GM18517 (cell line): ENCODE measurements around the gene EPHB1.

Experiments used
- ATAC-seq: cut with Tn5 transposase; IDR thresholded peaks from one replicate; pipeline ENCODE4 v1.9.1; 2021; ENCODE audit warnings: mild to moderate bottlenecking, moderate library complexity; ENCODE audit not compliant: unreplicated experiment

EPHB1 gene

DNA sequence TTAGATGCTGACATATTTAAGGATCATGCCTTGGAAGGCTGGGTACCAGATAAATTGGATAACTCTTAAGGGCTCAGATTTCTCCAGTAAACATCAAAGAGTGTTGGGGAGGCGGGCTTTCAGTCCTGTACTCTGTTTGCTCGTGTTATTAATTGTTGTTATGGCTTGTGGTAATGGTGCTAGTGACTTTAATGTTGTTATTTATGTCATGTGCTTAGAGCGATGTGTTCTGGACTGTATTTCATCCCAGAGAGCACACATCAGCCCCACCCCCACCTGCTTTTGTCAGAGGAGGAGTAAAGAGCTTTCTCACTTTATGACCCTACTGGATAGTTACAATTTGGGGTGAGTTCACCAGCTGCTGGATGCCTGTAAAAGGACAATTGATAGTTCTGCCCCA is 386.3 kb downstream of the EPHB1 start:
- ATAC-seq, result no peak

DNA sequence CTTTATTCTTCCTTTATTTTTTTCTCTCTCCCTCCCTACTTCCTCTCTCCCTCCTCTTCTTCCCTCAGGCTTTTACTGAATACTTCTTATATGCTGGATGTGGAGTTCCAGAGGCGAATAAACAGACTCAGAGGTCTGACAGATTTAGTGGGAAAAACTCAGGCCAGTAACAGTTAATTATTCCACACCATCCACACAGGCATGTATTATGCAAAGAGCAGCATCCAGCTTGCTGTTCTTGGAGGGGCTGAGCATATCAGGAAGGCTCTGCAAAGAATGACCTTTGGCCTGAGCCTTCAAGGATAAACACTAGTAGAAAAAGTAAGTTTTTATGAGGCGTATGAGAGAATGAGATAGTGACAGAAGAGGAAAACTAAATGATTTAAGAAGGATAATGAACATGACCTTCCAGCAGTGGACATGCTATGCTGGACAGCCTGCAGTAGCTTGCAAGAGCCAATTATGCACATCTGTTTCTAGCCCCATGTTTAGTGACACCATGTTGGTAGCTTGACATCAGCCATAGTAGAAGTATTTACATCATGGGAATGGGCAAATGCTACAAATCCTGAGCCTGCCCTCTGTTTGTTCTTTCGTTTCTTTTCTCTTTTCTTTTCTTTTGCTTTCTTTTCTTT is 387.4 kb downstream of the EPHB1 start:
- ATAC-seq, result no peak

DNA sequence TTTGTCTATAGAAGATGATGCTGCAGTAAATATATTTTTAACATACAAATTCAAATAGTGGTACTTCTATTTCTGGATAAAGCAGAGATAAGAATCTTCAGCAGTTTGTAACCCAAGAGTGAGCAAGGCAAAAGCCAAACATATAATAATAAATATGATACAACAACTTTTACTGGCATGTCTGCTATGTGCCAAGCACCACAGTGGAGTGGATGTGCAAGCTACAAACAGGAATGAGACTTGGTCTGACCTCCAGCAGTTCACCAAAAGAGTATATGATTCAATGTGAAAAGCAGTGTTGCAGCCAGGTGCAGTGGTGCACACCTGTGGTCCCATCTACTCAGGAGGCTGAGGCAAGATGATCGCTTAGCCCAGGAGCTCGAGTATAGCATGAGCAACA is 395.6 kb downstream of the EPHB1 start:
- ATAC-seq, result no peak

DNA sequence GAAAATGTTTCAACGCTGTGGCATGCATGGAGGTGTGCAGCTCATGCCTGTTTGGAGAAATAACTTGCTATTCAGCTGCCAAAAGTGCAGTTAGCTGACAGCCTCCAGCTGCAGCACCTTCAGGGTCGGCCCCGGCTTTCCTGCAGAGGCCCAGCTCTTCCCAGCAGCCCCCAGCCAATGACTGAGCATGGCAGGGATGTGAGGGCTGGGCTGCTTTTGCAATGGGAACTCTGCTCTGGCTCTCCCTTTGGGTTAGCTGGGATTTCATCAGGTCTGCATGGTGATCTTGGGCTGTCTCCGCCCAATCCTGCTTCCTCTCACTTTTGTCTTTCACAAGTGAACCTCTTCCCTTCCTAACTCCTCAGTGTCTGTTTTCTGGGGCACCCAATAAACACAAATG is 396.6 kb downstream of the EPHB1 start:
- ATAC-seq, result no peak

DNA sequence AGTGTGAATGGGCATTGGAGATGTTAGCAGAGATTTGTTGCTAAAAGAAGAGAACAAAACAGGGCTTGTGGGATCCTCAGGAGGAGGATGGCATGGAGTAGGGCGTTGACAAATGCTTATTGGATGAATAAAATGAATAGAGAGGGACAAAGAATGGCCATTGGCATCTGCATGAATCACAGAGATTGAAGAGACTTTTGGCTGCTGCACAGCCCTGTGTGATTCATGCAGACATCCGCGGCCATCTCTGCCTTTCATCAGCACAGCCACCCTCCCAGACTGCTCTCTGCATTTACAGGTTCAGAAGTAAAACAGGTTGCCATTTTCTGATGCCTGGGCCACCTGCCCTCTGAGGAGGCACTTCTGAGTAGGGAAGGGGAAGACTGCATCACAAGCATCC is 397.9 kb downstream of the EPHB1 start:
- ATAC-seq, result no peak

DNA sequence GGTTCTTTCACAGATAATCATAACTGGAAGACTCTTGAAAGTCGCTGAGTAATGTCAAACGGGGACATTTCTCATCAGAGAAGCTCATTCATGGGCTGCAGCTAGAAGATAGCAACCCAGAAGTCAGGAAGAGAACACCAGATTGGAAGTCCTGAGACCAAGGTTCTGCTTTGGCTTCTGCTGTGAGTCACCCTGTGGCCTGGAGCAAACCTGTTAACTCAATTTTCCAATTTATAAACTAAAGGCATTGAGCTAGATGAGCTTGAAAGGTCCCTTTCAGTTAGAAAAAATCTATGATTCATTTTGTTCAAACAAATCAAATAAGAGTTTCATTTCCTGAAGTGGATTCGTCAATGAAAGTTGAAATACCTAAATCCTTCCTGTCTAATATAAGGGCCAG is 402.2 kb downstream of the EPHB1 start:
- no peak for ATAC-seq

DNA sequence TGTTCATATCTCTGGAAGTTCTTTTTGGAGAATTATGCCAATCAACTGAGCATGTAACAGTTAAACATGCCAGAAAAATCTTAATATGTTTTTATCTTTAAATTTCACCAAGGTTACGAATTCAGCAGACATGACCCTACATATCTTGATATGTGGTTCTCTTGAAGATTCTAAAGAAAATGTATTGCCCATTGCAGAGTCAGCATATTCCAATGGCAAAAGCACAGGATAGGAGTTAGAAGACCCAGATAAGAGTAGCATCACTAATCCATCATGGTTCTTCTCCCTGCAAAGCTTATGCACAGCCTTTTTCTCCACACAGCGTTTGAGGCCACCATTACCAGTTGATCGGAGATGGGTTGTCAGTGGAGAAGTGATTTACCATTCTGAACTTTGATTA is 402.8 kb downstream of the EPHB1 start:
- ATAC-seq, result no peak

DNA sequence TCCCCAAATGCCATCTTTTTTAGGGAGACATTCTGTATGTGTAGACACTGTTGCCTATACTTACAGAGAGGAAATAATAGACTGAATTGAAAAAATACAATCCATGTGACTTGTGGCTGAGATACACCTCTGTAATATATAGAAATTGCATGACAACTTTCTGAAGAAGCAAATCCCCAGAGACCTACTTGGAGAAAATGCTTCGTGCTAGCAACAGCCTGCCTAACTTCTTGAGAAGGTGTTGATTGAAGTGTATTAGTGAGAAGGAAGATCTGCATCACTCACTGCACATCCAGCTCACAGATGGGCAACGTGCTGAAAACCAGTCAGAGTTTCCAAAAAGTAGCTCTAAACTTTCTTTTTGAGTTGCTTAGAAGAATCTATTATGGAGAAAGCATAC is 404.1 kb downstream of the EPHB1 start:
- no peak for ATAC-seq

DNA sequence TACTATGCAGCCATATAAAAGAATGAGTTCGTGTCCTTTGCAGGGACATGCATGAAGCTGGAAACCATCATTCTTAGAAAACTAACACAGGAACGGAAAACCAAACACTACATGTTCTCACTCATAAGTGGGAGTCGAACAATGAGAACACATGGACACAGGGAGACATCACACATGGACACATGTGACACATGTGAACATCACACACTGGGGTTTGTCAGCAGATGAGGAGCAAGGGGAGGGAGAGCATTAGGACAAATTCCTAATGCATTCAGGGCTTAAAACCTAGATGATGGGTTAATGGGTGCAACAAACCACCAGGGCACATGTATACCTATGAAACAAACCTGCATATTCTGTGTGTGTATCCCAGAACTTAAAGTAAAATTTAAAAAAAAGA is 408.0 kb downstream of the EPHB1 start:
- ATAC-seq, result no peak

DNA sequence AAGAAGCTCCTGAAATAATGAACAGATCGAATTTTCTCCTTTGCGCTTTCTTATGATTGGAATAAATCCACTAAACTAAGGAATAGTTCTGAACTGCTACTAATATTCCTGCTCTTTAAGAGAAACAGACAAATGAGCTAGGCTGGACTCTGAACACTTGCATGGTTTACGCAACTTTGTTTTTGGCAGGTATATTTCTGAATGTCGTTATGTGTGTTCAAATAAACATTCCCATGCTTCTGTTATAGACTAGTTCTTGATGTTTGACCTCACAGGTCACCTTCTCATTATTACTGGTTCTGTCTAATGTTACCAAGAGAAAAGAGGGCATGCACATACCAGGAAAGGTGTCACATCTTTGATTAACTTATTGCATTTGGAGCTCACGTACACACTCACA is 418.2 kb downstream of the EPHB1 start:
- no peak for ATAC-seq

DNA sequence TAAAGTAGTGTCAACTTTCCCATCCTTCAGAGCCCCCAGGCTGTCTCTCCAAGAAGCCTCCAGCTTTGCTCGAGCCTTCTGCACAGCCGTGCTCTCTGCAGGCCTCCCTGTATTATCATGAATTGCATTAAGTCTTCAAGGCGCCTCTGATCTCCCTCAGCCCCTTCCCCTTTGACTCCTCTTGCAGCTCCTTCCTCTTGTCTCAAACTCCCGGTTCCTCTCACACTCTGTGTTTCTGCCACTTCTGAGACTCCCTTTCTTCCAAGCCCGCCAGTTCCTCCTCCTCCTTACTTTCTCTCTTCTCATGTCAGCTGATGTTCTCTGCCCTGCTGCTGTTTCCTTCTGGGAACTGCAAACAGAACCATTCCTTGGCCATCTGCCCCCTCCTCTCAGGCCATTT is 418.8 kb downstream of the EPHB1 start:
- no peak for ATAC-seq

DNA sequence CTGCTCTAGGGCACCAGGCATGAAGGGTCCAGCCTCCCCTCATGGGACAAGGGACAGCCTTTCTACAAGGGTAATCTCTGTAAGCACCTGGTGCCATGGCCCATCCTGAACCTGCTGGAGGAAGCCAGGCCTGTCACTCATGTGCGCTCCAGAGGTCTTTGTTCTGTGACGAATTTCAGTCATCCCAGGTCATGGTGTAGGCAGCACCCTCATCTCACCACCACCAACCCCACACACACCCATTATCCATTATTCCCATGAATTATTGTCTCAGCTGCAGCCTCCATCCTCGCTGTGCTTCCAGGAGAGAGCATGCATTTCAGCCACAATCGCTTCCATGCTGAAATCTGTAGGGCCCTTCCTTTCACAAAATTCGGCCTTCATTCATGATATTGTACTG is 419.3 kb downstream of the EPHB1 start:
- ATAC-seq, result no peak

DNA sequence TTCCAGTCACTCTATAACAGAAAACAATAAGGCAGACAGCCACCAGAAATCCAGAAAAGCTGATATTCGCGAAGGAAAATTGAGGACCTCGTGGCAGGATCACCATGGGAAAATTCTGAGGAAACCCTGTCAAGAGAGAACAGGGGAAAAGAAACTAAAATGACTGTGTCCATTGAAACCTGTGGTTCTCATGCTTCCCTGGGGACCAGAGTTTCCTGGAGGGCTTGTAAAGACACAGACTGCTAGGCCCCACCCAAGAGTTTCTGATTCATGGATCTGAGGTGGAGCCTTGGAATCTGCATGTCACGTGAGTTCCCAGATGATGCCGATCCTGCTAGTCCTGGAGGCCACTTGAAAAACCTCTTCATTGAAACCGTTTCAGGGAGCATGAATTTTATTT is 420.5 kb downstream of the EPHB1 start:
- ATAC-seq, result no peak

DNA sequence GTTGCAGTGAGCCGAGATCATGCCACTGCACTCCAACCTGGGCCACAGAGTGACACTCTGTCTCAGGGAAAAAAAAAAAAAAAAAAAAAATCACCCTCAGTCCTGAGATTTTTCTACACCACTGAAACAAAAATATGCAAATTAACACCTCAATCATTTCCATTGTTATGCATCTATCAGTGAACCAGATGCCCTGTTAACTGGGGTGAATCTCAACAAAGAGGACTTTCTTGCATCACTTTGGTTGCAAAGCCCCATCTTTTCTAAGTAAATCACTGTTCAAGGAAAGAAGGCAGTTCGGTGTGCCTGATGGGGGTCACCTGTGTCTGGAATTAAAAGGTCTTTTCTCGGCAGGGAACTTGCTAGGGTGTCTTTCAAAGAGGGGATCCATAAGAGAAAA is 421.6 kb downstream of the EPHB1 start:
- ATAC-seq, result no peak

DNA sequence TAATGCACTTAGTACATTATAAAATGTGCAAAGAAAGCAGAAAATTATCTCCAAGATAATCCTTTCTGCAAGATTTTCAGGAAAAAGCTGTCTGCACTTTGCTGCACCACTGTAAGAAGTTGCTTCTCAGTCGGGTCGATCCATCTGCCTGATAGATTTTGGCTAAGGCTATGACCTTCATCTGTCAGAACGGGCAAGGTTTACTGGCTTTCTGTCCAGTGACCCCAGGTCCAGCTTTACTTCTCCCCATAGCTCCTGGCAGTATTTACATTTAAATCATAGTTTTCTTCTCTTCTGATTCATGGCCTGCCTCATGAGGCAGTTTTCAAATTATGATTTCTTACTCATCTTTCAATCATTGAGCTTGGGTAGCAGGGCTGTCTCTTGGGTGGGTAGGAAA is 422.7 kb downstream of the EPHB1 start:
- ATAC-seq, result no peak

DNA sequence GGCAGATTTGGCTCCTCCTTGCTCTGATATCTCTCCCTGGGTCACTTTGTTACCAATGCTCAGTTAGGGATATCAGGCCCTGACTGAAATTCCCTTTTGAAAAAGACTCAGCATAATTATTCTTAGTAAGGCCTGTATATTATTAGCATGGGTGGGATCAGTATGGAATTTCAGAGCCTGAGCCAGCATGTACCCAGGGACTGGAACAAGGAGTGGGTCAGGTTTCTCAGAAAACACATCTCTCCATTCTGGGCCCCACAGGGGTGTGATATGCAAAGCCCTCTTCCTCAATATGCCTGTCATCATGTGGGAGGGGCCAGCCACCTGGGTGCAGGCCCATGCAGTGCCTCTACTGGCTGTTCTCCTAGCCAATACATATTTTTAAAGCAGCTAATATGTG is 423.2 kb downstream of the EPHB1 start:
- ATAC-seq, result no peak

DNA sequence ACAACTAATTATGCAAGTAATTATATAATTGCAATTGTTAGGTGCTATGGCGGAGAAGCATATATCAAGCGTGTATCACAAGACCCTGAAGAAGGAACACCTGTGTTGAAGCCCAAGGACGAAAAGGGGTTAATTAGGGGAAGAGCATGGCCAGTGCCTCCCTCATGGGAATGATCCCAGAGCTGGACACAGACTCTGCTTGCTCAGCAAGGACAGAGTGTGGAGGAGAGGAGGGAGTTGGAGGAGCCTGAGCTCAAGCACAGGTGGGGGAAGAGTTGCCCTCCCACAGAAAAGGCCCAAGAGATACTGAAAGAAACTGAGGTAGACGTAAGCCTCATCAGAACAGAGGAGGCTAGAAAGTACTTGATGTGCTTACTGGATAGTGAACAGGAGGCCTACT is 423.7 kb downstream of the EPHB1 start:
- no peak for ATAC-seq

DNA sequence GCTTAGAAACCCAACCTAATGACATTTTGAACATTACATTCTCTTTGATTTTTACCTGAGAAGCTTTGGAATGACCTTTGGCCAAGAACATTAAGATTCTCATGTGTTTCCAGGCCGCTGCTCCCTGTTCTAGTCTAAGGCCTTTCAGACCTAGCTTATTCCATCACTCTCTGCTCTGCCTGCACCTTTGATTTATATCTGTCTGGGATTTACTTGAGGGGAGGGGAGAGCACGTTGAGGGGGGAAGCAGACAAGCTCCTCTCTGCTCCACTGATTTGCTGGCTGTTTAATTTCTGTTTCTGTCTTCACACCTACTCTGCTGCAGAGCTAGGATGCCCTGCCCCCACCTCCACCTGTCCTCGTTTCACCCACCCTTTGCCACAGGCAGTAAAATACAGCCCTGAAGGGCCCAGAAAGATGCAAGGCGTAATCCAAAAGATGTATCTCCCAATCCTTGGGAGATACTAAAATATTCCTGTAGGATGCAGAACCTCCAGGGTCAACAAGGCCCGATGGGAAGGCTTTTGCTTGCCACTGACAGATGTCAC is 429.8 kb downstream of the EPHB1 start:
- no peak for ATAC-seq

DNA sequence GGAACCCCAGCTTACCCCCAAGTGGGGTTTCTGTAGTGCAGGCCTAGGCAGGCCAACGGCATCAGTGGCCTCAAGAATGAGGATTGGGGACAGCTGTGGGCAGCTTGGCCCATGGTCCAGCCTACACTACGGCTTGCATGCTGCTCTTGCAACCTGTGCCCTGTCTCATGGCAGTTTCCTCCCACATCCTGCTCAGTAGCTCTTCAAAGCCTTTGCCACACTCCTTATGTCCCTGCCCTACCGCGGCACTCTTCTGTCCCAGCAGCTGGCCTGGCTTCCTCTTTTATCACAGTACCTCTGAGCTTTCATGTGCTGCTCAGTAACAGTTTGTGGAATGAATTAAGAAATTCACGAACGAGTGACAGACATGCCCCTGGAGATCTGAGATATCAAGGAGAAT is 431.0 kb downstream of the EPHB1 start:
- ATAC-seq, result no peak

DNA sequence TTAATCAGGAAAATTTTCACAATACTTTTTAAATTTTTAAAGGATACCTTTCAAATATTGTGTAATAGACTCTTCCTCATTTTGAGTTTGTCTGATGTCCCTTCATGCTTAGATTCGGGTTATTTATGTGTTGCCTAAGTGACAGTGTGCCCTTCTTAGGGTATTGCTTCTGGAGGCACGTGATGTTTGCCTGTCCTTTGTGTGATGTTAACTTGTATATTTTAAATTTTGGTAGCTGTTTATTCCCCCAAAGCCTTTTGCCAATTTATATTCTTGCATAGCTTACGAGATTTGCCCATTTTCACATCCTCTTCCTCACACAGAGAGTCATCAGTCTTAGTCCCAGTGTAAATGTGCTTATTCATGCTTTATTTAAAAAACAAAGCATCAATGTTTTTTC is 433.1 kb downstream of the EPHB1 start:
- ATAC-seq, result no peak

DNA sequence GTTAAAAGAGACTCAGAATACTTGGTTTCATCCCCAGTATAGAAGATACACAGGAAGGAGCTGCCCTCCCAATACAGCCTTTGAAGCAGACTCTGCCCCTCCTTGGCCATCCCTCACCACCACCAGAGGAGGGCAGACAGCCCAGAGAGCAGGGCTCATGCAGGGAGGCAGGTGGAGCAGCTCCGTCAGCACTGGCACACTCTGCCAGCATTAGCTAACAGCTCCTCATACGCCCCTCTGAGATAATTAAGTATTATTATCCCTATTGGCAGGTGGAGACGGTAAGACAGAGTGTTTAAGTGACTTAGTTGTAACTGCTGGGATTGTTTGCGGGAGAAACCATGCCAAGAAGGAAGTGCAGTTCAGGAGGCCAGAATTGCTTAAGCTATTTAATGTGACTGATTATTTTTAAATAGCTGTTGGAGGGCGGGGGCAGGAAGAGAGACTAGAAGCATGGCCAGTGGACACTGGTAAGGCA is 434.0 kb downstream of the EPHB1 start:
- ATAC-seq, result no peak

DNA sequence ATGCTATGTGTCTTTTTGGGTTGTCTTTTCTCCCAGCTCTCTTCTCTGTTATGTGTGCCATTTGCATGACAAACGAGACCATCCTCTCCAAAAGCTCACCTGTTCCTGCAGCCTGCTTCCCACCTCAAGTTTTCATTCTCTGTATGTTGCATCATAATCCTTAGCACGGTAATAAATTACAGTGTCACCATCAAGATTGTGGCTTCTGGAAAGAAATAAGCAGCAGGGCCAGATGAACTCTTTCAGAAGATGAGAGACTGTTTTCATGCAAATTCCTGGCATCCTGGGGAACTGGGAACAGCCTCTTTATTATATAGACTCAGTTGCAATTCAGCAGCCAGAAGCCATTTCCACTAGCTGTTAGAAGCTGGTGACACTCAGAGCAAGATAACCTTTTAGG is 436.7 kb downstream of the EPHB1 start:
- ATAC-seq, result no peak

DNA sequence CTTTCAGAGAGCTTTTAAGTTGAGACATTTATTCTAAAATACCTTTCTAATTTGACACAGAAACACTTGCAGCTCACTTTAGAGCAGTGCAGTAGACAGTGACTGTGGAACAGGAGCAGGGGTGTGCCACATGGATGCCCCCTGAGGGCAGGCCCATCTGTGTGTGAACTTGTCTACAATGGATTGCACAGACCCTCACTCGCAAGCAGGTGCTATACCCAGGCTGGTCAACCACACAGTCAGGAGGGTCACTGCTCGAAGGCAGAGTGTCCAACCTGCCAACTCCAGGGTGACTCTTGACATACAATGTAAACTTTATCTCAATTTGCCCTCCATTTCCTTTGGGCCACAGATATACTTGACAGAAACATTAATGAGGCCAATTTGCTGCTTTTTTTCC is 437.2 kb downstream of the EPHB1 start:
- no peak for ATAC-seq
